GM18951 (cell line): ENCODE measurements around the gene TMSB15C.
"Not testable (repeated sequence)": the region's sequence is repeated elsewhere in the genome, so short reads cannot be mapped to it uniquely, and the experiment has no call there.

ENCODE experiments used
- POLR2A ChIP-seq: IDR thresholded peaks from 4 replicates; pipeline ENCODE4 v1.6.1; 2011; ENCODE audit warnings: mild to moderate bottlenecking; ENCODE audit not compliant: insufficient read length, insufficient read depth; ENCODE audit errors: extremely low read depth
- in situ Hi-C: fragments of 300-500 bp; cut with MboI; formaldehyde crosslinking; loops from one replicate; pipeline ENCODE4 v1.12.0; 2022; ENCODE audit warnings: low sequenced_read_pairs, mixed read lengths, inconsistent platforms; ENCODE audit not compliant: unreplicated experiment

The TMSB15C gene

DNA sequence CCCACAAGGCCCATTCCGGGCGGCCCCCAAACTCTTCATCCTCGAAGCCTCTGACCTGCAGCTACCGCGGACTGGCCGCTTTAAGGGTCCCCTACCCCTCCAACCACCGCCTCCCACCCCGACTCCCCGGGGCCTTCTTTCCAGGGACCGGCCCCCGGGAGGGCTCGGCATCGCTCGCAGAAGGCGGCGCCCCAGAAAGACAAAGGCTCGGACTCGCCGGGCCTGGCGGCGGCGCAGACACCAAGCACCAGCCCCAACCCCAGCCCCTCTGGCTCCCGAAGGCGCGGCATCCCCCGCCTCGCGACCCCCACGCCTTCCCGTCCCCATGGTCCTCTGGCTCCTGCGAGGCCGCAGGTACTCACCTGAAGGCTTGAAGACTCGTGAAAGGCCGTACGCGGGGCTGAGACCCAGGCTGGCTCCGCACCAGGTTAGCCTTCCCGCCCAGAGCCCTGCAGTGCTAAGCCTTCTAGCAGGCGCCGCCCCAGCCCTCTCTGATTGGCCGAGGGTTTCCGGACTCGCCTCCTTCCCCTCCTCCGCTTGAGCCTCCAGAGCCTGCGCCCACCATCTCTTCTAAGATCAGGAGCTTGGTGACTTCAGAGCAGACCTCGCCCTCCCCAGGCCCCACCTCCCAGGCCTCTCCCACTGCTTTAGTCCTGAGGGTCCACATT lies at the start of gene TMSB15C:
TSS of gene TMSB15C (minus strand) at position 459 of the 668 bp plus-strand sequence.
- in situ Hi-C loops = not testable (repeated sequence)

DNA sequence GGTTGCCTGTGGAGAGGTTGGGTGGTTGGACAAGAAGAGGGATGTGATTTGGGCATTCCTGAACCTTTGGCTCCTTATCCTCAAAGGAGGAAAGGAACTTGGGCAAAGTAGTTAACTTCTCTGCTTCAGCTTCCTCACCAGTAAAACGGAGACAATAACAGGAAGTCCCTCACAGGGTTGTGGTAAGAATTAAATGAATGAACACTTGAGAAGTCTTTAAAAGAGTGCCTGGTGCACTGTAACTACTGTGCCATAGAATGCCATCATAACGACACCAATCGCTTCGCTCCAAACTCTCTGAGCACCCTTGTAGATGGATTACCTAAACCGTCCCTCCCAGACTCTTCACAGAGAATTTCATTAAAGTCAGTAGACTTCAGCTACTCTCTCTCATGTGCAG lies 46.8 kb upstream of the TMSB15C start:
- no peak for TF ChIP-seq POLR2A
- in situ Hi-C loops = no loop called here

DNA sequence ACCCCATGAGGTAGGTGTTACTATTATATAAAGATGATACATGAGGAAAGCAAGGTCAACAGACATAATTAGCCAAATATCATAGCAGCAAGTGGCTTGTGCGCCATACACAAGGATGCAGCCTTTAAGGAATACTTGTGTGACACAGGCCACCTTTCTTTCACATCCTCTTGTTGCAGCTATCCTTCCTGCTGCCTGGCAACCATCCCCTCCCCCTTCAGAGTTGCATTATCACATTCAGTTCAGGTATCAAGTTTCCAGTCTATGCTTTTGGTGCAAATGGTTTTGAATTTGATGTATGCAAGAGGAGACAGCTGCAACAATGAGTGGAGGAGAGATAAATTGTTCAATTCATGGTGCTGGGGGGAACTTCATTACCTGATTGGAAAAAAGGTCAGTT lies 42.7 kb upstream of the TMSB15C start:
- in situ Hi-C loops = no loop called here
- no peak for TF ChIP-seq POLR2A

DNA sequence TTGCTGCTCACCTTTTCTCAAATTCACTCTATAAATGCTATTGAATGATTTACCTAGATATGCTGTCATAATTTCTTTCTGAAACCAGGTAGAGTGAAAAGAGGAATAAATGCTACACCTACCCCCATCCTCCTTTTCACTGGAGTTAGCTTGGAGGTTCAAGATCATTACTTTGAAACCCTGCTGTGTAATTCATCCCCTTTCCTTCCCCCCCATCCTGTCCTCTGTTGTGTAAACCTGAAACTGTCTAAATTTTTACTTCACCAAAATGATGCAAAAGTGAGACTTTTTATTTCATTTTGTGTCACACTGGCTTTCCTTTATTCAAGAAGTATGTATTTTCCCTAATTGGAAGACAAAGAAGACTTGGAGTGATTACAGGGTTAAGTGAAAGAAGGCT lies 41.7 kb upstream of the TMSB15C start:
- in situ Hi-C loops = no loop called here

DNA sequence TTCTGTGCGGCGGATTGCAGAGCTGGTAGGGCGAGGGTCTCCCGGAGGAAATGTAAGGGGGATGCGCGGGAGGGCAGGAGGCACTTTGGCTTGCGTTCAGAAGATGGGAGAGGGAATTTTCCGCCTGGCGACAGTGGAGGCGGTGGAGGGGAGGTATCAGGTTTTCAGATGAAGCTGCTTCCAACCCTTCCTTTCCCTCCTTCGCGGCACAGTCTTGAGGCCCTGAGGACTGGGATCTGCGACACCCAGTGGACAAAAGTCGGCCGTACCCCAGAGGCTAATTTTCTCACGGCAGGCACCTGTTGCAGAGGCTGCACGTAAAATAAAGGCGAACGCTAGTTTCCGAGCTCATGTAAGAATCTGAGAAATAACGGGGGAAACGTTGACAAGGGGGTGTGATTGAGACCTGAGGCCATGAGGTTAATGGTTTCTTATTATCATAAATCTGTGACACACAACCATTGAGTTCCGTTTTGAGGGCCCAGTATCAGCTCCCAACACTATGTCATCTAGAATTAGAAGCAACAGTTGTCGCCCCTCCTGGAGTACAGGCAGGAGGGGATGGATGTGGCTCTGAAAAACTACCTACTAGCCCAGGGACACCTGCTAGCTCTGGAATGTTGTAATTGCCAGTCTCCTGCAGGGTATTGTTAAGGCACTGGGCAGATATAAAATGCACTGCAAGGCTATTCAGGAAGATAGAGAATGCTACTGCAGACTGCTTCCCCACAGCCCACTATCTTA lies 37.4 kb upstream of the TMSB15C start:
- no peak for TF ChIP-seq POLR2A
- in situ Hi-C loops = no loop called here

More for the DNA sequence above, 41.7 kb upstream of the TMSB15C start:
- no peak for TF ChIP-seq POLR2A

DNA sequence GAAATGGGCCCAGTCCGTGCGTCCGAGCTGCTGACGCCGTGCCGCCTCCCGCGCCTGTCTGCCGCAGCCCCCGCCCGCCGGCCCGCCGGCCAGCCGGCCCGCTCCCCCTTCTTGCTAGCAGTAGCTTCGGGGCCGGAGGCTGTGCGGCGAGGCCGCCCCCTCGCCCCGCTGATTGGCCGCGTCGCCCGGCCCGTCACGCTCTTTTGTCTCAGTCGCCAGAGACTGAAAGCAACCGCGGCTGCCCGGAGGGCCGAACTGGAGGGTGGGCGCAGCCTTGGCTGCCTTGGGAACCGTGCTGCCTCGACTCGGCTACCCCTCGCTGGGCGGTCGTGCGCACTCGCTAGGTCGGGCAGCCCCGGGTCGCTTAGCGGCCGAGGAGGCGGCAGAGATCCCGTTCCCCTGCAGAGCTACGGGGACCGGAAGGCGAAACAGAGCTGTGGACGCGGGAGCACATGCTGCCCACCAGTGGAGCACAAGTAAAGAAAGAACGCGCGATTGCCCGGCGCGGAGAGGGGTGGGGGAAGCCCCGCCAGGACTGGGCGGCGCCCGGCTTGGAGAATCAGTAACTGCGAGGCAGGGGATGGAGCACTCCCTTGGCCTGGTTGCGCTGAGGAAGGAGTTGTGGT lies 36.4 kb upstream of the TMSB15C start, which contains the start of gene ZCCHC18:
TSS of gene ZCCHC18 (plus strand) at position 198 of the 626 bp plus-strand sequence. CDS start 1,589 bp downstream, outside the sequence.
- peak; percentile 63 for TF ChIP-seq POLR2A
- in situ Hi-C loops = no loop called here

DNA sequence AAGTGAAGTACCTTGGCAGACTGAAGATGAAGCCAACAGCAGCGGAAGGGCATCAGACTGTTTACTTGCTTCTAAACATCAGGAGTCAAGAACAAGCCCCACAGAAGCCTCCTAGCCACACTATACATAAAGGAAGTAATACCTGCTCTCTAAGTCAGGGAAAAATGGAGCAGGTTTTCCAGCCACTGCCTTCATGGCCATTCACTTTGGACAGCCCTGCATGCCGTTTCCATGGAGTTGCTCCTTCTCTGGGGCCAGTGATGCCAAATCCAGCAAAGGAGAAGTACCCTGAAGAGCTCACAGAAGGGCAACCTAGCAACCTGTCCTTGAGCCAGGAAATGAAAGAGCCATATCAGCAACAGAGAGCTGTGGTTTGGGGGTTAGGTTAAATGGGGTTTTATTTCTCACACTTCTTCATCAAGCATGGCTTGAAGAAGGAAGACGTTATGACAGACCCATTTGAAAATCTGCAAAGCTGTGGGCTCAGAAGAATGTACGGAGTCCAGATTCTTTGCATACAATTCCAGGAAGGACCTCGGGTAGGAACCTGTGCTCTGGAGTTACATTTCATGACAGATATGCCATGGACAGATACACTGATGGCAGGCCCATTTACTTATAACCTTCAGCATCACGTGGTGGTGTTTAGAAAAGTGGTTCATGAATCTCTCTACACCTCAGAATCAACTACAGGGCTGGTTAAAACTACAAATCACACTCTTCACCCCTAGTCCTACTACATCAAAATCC lies 34.6 kb upstream of the TMSB15C start:
- in situ Hi-C loops = not testable (repeated sequence)

DNA sequence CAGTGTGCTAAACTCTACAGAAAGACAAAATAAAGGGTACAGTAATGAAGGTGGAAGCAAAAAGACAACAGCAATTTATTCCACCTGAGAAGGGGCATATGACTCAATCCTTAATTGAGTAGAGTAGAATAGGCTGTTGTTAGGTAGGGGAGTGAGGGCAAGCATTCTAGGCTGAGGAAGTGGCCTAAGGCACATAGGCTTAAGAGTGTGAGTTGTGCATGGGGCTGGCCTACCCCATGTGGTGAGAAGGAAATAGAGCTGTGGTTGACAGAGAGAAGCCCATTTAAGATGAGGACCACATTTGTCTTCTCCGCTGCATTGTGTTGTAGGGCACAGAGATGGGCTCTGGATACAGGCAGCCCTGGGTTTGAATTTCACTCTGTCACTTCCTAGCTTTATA lies 32.9 kb upstream of the TMSB15C start:
- TF ChIP-seq POLR2A = no peak
- in situ Hi-C loops = no loop called here

DNA sequence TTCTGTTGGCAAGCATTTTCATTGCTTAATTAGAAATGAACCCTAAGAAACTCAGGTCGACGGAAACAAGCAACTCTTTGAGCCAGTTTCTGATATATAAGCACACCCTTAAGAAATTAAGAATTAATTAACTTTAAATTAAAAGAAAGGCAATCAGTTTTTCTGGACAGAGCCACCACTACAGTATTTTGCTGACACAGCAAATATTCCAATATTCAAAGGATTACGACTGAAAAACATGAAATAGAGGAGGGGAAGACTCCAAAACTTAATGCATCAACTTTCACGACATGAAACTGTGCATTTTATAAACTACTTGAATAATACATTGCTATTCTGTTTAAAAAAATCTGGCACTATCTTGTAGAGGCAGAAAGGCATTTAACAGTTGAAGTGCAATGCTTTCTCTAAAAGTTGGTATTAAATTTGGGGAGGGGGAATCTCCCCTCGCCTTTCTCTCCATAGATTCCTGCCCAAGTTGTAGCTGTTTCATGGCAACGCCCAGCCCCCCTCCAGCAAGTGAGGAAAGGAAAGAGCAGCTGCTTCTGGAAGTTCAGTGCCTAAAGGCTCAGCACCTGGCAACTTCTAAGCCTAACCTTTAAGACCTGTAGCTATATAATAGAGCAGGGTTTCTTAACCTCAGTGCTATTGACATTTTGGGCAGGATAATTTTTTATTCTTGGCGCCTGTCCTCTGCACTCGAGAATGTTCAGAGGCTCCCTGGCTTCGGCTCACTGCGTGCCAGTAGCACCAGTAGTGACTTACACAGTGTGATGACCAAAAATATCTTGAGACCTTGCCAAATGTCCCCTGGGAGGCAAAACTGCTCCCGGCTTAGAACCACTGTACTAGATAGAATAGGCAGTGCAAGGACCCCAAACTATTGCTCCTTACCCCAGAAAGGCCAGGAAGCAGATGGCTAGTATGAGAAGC lies 29.6 kb upstream of the TMSB15C start:
- in situ Hi-C loops = no loop called here
- TF ChIP-seq POLR2A = no peak

DNA sequence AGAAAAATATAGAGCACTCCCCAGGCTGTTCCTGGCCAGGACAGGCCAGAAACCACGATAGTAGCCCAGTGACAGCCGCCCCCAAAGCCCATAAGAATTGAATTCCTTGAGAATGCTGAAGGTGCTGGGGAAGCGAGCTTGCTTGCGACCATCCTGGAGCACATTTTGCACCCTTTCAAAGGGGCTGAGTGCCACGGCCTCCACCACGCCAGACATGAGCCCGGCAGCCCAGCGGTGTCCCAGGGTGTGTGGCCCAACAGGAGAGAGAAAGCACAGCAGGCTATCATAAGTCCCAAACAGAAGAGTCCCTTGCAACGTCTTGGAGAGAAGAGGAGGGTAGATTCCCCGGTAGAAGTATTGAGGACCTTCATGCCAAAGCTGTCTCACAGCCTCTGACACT lies 28.6 kb upstream of the TMSB15C start:
- TF ChIP-seq POLR2A = no peak
- in situ Hi-C loops = no loop called here

DNA sequence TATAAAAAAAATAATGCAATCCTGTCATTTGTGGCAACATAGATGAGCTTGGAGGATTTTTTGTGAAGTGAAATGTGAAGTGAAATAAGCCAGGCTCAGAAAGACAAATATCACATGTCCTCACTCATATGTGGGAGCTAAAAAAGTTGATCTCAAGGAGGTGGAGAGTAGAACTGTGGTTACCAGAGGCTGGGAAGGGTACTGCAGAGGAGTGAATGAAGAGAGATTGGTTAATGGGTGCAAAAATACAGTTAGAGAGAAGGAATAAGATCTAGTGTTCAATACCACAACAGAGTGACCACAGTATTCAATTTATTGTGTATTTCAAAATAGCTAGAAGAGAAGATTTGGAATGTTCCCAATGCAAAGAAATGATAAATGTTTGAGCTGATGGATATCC lies 22.9 kb upstream of the TMSB15C start:
- TF ChIP-seq POLR2A = no peak
- in situ Hi-C loops = no loop called here

DNA sequence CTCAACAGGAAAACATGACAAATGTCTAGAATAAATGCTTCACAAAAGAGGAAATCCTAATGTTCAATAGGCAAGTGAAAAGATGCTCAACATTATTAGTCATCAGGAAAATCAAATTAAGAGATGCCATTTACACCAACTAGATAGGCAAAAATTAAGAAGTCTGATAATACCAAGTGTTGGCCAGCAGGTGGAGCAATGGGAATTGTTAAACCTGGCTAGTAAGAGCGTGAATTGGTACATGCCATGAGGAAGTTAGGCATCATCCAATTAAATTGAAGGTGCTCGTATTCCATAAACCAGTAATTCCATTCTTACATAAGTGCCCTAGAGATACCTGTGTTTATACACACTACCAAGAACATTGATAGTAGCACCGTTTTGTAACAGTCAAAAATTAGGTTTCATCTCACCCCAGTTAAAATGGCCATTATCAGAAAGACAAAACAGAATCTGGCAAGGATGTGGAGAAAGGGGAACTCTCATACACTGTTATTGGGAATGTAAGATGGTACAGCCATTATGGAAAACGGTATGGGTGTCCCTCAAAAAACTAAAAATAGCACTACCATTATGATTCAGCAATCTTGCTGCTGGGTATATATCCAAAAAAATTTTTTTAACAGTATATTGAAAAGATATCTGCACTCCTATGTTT lies 22.2 kb upstream of the TMSB15C start:
- TF ChIP-seq POLR2A = no peak
- in situ Hi-C loops = no loop called here
